HG03520 (cell line): ENCODE measurements around the gene DUSP16.
A peak's percentile ranks its signal among the peaks of the same experiment; 100 is the strongest.
"Not testable (repeated sequence)": the region's sequence is repeated elsewhere in the genome, so short reads cannot be mapped to it uniquely, and the experiment has no call there.

Experiments used
- ATAC-seq: cut with Tn5 transposase; IDR thresholded peaks from one replicate; pipeline ENCODE4 v1.9.1; 2021; ENCODE audit warnings: mild to moderate bottlenecking, moderate library complexity; ENCODE audit not compliant: unreplicated experiment

The DUSP16 gene, protein sequence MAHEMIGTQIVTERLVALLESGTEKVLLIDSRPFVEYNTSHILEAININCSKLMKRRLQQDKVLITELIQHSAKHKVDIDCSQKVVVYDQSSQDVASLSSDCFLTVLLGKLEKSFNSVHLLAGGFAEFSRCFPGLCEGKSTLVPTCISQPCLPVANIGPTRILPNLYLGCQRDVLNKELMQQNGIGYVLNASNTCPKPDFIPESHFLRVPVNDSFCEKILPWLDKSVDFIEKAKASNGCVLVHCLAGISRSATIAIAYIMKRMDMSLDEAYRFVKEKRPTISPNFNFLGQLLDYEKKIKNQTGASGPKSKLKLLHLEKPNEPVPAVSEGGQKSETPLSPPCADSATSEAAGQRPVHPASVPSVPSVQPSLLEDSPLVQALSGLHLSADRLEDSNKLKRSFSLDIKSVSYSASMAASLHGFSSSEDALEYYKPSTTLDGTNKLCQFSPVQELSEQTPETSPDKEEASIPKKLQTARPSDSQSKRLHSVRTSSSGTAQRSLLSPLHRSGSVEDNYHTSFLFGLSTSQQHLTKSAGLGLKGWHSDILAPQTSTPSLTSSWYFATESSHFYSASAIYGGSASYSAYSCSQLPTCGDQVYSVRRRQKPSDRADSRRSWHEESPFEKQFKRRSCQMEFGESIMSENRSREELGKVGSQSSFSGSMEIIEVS

DNA sequence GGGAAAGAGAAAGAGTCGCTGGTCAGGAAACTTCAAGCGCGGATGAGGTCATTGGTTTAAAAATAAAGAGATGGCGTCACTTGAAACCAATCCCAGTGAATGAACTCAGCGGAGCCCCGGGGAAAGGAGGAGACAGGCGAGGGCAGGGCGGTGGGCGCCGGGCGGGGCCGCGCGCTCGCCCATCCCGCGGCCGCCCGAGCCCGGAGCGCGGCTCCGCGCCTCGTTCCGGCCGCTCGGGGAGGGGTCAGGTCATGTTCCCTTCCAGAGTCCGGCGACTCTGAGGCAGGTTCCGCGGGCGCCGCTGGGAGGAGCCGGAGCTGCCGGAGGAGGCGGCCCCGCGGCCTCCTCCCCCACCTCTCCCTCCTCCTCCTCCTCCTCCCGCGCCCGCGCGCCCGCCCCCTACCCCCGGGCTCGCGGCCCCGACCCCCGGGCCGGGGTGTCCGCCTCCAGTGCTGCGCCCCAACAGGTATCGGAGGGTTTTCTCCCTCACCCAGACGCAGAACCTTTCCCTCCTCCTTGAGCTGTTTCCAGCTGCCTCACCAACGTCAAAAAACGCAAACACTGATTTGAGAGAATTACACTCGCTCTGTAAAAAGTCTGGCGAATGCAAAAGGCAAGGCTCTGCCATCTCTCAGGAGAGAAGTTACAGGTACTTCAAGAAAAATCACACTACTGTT lies at the start of gene DUSP16:
DUSP16 (minus strand) TSS at position 279 of the 677 bp plus-strand sequence. CDS start 41,765 bp downstream, outside the sequence.
- ATAC-seq: peak; percentile 66

DNA sequence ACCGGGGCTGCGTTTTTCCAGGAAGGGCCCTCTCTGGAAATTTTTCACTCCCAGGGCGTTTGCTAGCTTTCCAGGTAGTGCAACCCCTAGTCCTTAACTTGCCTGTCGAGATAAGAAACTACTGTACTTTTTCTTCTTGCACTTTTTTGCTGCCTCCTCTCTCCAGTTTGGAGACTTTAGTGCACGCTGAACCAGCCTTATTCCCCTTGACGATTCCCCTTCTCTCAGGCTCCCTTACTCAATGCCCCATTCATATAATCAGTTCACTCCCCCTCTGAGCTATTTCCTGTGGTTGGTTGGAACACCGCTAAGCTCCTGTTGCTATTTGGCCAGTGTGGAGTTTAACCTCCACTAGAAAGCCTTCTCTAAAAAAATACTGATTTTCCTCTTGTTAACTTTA lies 49.7 kb upstream of the DUSP16 start:
- no peak for ATAC-seq

DNA sequence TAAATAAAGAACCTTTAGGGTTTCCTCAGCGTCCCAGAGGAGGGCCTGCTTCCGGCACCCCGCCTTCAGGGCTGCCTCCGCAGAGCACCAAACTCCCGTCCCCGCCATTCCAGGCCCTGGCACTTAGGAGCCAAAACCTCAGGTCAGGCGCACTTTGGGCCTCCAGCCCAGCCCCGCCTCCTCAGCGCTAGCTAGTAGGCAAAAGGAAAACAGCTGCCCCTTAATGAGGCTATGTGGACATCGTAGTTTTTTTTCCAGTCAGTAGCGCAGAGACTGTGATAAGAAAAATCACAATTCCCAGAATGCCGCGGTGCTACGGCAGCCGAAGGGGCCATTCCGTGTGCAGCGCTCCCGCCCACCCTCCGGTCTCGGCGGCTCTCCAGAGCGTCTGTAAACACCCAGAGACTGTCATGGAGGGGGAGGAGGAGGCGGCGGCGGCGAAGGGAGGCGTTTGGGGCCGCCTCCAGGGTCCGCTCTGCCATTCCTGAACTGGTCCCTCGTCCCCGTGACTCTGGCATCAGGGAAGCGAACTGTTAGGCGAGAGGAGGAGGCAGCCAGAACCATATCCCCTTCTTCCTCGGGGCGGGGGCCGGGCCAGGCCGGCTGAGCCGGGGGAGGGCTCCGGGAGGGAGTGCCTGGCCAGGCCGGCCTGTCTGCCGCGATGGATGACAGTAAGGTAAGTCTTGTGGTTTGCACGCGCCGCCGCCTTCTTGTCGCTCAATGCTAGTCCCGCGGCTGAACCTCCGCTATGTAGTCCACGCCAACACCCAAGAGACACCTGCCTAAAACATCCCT lies 49.0 kb upstream of the DUSP16 start, which contains the start of gene CREBL2:
CREBL2 (plus strand) TSS at position 365 of the 795 bp plus-strand sequence; CDS start at position 662, 297 bp downstream.
- ATAC-seq: peak; percentile 77

DNA sequence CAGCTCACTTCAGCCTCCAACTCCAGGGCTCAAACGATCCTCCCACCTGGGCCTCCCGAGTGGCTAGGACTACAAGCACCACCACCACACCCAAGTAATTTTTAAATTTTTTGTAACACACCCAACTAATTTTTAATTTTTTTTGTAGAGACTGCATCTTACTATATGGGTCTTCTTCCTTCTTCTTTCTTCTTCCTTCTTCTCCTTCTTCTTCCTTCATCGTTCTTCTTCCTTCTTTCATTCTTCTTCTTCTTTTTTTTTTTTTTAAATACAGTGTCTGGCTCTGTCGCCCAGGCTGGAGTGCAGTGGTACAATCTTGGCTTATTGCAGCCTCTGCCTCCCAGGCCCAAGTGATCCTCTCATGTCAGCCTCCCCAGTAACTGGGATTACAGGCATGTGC lies 48.0 kb upstream of the DUSP16 start:
- no peak for ATAC-seq

DNA sequence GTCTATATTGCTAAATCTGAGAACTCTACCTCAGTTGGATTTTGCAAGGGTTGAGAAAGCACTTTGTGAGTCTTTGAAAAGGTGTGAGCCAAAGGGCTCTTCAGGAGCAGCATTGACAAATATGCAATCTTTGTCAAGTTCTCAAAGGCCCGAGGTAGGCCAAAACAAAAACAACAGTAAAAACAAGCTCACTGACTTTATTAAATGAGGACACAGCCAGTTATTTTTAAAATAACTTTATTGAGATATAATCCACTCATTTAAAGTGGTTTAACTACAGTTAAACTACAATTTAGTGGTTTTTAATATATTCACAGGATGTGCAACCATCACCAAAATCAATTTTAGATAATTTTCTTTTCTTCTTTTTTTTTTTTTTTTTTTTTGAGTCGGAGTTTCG lies 47.0 kb upstream of the DUSP16 start:
- ATAC-seq: no peak

DNA sequence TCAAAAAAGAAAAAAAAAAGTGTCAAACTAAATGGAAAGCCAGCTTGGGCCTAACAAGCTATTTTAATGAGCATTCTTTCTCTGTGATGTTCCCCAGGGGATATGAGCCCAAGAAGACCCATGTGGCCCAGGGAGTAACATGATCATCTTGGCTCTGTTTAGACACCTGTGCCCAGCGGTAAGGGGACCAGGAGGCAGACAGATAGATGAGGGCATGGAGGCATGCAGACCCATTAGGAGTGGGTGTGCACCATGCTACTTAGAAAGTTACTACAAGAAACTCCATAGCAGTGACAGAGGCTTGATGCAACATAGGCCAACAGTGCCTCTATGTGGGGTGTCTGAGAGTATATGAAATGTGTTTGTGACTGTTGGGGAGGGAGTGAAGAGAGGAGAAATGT lies 45.9 kb upstream of the DUSP16 start:
- no peak for ATAC-seq

DNA sequence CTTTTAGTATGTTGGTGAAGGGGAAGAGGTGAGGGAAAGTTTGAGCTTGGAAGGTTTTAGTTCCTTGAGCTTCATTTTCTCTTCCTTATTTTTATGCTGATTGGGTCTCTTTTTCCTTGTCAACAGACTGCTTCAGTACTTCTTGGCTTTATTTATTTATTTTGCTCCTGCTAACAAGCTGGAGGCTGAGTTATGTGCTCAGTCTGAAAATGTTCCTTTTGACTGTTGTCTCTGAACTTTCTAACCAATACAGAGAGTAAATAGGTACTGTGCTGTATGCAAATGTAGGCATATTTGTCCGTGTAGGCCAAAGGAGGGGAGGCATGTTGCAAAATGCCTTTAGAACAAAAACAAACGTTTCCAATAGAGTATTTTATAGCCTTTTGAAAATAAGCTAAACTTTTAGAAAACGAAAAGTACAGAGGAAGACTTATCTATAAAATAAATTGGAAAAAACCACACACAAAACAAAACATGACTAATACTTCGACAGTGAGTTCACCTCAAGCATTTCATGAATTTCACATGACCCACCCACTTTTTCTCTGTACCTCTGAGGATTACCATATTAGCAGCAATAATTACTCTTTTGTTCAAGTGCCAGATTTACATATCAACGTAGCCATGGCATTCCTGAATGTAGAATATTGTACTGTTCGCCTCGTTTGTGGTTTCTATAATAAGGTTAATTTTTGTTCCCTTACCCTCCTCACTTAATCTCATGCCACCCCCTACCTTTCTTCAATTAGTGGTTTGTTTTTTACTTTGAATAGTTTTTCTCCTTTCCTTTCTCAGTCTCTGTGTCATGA lies 44.3 kb upstream of the DUSP16 start:
- no peak for ATAC-seq

DNA sequence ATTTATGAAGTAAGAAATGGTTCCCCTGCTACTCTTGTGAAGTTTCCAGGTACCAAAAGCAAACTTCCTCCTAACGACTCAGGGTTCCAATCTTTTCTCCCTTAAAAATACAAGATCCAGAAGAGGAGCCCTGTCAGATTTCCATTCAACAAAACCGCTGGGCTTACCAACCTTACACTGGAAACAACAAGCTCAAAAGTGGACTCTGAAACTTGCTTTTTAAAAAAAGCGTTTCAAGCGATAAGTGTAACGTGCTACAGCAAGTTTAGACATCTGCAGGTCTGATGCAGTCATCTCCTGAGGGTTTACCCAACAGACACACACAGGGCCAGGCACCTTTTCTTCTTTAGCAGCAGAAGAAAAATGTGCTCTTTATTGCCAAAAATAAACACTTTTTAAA lies 42.1 kb upstream of the DUSP16 start:
- ATAC-seq: no peak

DNA sequence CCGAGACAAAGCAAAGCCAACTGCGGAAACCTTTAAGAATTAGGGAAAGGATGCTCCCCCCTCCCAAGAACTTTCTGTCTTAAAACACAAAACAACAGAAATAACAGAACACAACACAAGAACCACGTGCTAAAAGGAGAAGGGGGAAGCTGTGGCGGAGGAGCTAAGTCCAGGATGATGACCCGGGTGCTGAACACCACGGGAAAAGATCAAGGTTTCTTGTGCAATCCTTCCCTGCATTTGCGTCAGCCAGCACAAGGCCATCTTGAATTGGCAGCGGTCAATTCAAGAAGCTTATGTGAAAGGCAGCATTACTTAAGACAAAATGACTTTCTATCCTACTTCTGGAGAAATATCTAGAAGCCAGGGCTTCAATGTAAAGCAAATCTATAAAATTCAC lies 38.0 kb upstream of the DUSP16 start:
- no peak for ATAC-seq

DNA sequence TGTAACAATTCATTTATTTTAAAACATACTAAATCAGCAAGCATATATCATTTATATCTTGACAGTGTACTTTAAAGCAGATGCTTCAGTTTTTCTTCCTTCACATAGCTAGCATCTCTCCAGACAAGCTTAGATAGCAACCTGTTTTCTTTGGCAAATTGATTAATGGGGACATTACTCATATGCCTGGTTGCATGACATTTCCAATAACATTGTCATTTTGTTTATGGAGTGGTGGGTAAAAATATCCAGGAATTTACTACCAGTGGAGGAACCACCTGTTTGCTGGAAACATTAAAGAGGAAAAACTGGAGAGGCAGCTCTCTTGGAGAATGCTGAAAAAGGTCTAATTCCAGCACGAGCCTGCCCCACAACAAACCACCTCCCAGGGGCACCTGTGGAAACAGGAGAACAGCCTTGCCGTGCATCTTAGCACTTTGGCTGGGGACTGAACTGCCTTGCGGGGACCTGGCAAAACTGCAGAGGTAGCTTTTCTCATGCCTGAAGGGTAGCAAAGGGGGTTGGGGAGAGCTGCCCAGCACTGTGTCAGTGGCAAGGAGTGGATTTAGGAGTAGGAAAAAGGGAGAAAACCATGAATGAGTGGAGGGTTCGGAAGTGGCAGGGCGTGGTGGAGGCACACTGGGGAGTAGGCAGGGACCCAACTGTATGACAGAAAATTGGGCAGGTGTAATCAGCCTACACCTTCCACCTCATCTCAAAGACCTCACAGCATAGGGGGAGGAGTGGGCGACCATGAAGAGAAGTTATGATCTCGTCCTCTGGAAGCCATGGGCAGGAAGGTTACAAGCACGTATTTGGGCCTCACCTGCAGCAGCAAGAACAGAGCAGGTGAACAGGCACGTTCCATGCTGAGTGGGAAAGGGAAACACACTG lies 37.3 kb upstream of the DUSP16 start:
- ATAC-seq: no peak

DNA sequence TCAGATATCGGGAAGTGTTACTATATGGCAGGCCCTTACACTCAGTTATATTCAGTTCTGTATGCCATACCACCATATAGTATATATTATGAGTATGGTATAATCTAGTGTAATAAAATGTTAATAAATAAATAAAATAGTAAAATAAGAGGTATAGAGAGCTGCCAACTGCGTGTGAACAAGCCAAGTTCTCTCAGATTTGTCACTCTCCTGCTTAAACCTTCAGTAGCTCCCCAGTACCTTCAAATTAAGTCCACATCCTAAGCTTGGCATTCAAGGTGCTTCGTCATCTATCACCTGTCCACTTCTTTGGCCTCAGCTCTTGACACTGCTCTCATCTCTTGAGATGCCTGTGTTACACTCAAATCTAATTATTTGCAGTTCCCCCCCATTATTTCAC lies 36.2 kb upstream of the DUSP16 start:
- no peak for ATAC-seq

DNA sequence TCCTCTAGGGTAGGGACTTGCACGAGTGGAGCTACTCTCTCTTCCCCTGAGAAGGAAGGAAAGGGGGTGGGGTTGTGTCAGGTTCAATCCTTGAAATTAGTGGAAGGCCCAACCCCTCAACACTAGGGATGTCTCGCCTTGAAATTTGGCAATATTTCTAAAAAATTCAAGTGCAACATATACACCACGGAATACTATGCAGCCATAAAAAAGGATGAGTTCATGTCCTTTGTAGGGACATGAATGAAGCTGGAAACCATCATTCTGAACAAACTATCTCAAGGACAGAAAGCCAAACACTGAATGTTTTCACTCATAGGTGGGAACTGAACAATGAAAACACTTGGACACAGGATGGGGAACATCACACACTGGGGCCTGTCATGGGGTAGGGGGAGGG lies 33.9 kb upstream of the DUSP16 start:
- not testable (repeated sequence) for ATAC-seq

DNA sequence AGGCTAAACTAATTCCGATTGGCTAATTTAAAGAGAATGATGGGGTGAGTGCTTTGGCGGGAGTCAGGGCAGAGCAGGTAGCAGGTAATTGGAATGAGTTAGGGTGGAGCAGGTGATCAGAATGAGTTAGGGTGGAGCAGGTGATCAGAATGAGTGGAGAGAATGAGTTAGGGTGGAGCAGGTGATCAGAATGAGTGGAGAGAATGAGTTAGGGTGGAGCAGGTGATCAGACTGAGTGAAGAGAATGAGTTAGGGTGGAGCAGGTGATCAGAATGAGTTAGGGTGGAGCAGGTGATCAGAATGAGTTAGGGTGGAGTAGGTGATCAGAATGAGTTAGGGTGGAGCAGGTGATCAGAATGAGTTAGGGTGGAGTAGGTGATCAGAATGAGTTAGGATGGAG lies 33.3 kb upstream of the DUSP16 start:
- not testable (repeated sequence) for ATAC-seq

DNA sequence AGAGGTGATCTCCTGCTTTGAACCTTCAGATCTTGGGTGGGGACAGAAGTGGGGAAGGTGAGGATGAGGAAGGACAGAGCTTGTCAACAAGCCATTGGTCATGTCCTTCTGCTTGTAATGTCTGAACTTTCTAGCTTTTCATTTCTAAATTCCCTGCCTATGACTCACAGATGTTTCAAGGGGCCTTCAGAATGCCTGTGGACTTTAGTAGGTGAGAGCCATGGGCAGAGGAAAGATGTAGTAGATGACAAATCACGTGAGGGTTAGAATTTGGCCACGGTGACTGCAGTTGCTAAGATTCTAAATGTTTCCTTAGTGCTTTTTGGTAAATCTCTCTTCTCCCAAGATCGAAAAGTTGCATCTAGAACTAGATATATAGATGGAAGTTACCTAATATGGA lies 30.3 kb upstream of the DUSP16 start:
- no peak for ATAC-seq

DNA sequence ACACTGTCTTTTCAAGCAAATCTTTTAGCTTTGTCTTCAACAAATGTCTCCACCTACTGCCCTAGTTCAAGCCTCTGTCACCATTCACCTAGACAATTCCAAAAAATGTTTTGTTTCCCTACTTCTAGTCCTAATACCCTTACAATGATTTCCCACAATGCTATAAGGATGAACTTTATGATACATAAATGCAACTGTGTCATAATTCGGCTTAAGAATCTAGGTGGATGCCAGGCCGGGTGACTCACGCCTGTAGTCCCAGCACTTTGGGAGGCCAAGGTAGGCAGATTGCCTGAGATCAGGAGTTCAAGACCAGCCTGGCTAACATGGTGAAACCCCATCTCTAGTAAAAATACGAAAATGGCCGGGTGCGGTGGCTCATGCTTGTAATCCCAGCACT lies 28.3 kb upstream of the DUSP16 start:
- ATAC-seq: no peak

DNA sequence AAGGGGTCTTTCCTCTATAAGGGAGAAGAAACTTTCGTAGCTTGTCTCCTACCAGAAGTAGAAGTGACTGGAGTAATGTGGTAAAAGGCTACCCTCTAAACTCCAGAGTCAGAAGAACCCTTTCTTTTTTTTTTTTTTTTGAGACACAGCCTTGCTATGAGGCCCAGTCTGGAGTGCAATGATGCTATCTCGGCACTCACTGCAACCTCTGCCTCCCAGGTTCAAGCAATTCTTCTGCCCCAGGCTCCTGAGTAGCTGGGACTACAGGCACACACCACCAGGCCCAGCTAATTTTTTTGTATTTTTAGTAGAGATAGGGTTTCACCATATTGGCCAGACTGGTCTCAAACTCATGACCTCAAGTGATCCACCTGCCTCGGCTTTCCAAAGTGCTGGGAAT lies 25.8 kb upstream of the DUSP16 start:
- not testable (repeated sequence) for ATAC-seq

DNA sequence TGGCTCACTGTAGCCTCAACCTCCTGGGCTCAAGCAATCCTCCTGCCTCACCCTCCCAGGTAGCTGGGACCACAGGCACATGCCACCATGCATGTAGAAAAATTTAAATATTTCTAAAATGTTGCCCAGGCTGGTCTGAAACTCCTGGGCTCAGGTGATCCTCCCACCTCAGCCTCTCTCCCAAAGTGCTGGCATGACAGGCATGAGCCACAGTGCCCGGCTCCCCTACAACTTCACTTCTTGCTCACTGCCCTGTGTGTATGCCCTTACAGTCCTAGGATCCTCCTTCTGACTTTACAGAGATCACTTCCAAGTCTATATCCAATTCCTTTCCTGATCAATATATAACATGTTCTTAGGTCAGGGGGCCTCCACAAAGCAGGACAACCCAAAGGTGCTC lies 25.2 kb upstream of the DUSP16 start:
- no peak for ATAC-seq

DNA sequence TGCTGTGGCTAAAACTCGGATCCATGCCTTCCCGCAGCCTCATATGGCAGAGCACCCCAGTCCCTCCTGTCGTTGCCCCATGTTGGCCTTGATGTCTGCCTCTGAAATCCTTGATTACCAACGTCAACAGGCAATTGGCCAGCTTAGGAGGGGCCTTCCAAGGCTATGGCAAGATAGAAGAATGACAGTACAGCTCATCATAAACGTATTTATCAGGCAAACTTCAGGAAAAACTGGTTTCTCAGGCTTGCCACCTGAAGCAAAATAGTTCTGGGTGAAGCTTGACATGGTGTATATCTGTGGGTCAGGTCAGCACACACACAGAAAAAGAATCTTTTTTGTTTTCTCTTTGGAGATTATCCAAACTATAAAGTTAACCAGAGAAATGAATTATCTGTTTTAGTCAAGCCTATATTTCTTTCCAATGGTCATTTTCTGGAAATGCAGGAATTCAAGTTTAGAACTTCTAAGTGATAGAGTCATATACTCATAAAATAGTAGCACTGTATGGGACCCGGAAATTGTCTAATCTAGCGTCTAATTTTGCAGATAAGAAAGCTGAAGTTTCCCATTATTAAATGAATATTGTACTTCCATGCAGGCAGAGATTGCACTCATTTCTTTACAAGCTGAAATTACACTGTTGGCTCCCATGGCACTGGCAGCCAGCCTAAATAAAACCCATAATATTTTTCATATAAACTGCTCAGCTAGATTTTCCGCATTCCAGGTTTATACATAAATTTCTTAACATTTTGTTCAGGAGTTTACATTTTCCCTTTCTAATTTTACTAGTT lies 24.4 kb upstream of the DUSP16 start:
- no peak for ATAC-seq
